Tibial artery (tissue), 4 donors: ENCODE data around the gene CAB39.
A peak's percentile ranks its signal among the peaks of the same experiment; 100 is the strongest.

ENCODE experiments used
- DNase-seq, 2 donors: peaks; one replicate each; pipeline ENCODE4 v3.0.0-alpha.2; 2019
- H3K27ac ChIP-seq, 2 donors: fragments of 200-600 bp; sonication (generic) in 1 of 2; 1 replicate in 1 of 2; 2 replicates in 1 of 2; pipeline ENCODE4 v1.5.1; 2018 to 2019; ENCODE audit warnings: mild to moderate bottlenecking in 1 of 2
- H3K27me3 ChIP-seq, 2 donors: fragments of 200-600 bp; sonication (generic) in 1 of 2; one replicate each; pipeline versions ENCODE4 v1.5.1 to v1.6.0; 2016 to 2019
- H3K36me3 ChIP-seq, 3 donors: fragments of 200-600 bp; sonication (generic) in 2 of 3; one replicate each; pipeline ENCODE4 v1.5.1; 2016 to 2019; ENCODE audit warnings: mild to moderate bottlenecking in 2 of 3
- H3K4me1 ChIP-seq, 4 donors: fragments of 200-600 bp; sonication (generic) in 2 of 4; 1 replicate in 3 of 4; 2 replicates in 1 of 4; pipeline ENCODE4 v1.5.1; 2016 to 2019
- H3K4me3 ChIP-seq, 2 donors: fragments of 200-600 bp; sonication (generic) in 1 of 2; 1 replicate in 1 of 2; 2 replicates in 1 of 2; pipeline ENCODE4 v1.5.1; 2018 to 2019; ENCODE audit warnings: mild to moderate bottlenecking in 2 of 2
- H3K9me3 ChIP-seq, 3 donors: fragments of 200-600 bp; sonication (generic) in 1 of 3; one replicate each; pipeline ENCODE4 v1.5.1; 2016 to 2019
- intact Hi-C: fragments of 100-400 bp; cut with DNase I; formaldehyde crosslinking; loops from one replicate; pipeline ENCODE4 v1.15.0; 2023; ENCODE audit warnings: low total_unique reads
- TF ChIP-seq, protein P1 (sequence below), 2 experiments: fragments of 200-600 bp in 1 of 2; fragments of 450-650 bp in 1 of 2; IDR thresholded peaks; one replicate each; pipeline ENCODE4 v1.5.1; 2017 to 2019; ENCODE audit warnings: antibody characterized with exemption in 2 of 2, mild to moderate bottlenecking in 1 of 2, moderate library complexity in 1 of 2

The CAB39 gene

DNA sequence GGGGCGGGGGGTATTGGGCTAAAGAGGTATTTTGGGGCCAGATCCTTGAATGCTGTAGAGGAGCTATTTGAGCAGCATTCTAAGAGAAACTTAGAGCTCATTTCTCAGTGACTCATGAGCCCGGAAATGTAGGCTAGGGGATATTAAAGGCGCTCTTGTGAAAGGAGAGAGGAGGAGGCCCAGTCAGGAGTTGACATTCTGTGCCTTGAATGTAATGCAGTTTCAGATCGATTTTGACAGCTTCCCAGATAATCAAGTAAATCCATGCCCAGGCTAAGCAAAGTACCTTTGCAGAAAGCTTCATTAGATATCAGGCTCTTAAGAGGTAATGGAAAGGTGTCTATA lies 1.5 kb downstream of the CAB39 start:
- Histone ChIP-seq H3K4me3 (peak overlapping the region; percentile 77 to 95), H3K27me3 (no peaks in the 10 kb centered on the region), H3K9me3 (no peaks in the 10 kb centered on the region), H3K27ac (peak overlapping the region; percentile 90 to 94), H3K36me3 (no peaks in the 10 kb centered on the region), H3K4me1 (peaks cover 0 to 50% (median 43%) of the 10 kb centered on the region in 4 donors)
- intact Hi-C loops: no loop called here
- TF ChIP-seq, protein P1, sequence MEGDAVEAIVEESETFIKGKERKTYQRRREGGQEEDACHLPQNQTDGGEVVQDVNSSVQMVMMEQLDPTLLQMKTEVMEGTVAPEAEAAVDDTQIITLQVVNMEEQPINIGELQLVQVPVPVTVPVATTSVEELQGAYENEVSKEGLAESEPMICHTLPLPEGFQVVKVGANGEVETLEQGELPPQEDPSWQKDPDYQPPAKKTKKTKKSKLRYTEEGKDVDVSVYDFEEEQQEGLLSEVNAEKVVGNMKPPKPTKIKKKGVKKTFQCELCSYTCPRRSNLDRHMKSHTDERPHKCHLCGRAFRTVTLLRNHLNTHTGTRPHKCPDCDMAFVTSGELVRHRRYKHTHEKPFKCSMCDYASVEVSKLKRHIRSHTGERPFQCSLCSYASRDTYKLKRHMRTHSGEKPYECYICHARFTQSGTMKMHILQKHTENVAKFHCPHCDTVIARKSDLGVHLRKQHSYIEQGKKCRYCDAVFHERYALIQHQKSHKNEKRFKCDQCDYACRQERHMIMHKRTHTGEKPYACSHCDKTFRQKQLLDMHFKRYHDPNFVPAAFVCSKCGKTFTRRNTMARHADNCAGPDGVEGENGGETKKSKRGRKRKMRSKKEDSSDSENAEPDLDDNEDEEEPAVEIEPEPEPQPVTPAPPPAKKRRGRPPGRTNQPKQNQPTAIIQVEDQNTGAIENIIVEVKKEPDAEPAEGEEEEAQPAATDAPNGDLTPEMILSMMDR (IDR thresholded peaks at IDR 0.05): no peak
- no peak for DNase-seq

GRCh38 chr2:230715201-230715600 lies 2.6 kb downstream of the CAB39 start:
- H3K4me1 ChIP-seq: peaks cover 0 to 61% (median 52%) of the 10 kb centered on the region in 4 donors
- no peaks in the 10 kb centered on the region for H3K36me3 ChIP-seq
- H3K9me3 ChIP-seq: no peaks in the 10 kb centered on the region
- TF ChIP-seq, protein P1 (IDR thresholded peaks at IDR 0.05): no peak
- intact Hi-C loops: no loop called here
- no peaks in the 10 kb centered on the region for H3K27me3 ChIP-seq
- peak overlapping the region in 1 of 2 donors; percentile 77 for H3K4me3 ChIP-seq
- H3K27ac ChIP-seq: peak overlapping the region in 1 of 2 donors; percentile 94
- no peak for DNase-seq

DNA sequence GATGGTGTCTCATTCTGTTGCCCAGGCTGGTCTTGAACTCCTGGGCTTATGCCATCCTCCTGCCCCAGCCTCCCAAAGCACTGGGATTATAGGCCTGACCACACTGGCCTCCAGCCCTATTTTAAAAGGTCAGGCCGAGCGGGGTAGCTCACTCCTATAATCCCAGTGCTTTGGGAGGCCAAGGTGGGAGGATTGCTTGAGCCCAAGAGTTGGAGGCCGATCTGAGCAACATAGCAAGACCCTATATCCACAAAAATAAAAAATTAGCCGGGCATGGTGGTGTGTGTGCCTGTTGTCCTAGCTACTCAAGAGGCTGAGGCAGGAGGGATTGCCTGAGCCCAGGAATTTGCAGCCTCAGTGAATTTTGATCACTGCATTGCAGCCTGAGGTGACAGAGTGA lies 3.9 kb downstream of the CAB39 start:
- H3K27ac ChIP-seq: peak overlapping the region in 1 of 2 donors; percentile 4
- H3K9me3 ChIP-seq: no peaks in the 10 kb centered on the region
- TF ChIP-seq, protein P1 (IDR thresholded peaks at IDR 0.05): no peak
- no peak overlapping the region for H3K4me3 ChIP-seq
- peaks cover 0 to 75% (median 60%) of the 10 kb centered on the region in 4 donors for H3K4me1 ChIP-seq
- no peaks in the 10 kb centered on the region for H3K27me3 ChIP-seq
- H3K36me3 ChIP-seq: peaks cover 0 to 8% (median 5%) of the 10 kb centered on the region in 3 donors
- no peak for DNase-seq
- intact Hi-C loops: no loop called here

DNA sequence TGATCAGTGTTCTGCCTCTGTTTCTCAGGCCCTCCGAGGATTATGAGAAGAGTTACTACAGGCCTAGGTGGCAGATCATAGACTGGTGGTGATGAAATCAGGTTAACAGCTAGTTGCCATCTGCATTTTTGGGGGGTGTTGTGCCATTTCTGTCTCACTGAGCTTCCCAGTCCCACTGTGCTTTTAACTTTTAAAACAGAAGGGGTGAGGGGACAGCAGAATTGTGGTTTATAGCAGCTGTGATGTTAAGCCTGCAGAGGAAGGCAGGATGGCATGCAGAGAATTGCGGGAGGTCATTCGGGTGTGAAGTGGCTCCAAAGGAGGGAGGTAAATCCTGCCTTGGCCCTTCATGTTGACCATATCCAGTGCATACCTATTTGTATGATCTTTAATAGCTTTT lies 5.0 kb downstream of the CAB39 start:
- H3K27ac ChIP-seq: peak overlapping the region in 1 of 2 donors; percentile 4
- TF ChIP-seq, protein P1 (IDR thresholded peaks at IDR 0.05): no peak
- no peaks in the 10 kb centered on the region for H3K9me3 ChIP-seq

GRCh38 chr2:230719340-230719739 lies 6.7 kb downstream of the CAB39 start:
- TF ChIP-seq, protein P1 (IDR thresholded peaks at IDR 0.05): no peak
- Histone ChIP-seq H3K27me3 (no peaks in the 10 kb centered on the region), H3K27ac (peak overlapping the region; percentile 26 to 27), H3K4me1 (peaks cover 0 to 96% (median 63%) of the 10 kb centered on the region in 4 donors), H3K9me3 (no peaks in the 10 kb centered on the region), H3K4me3 (no peak overlapping the region), H3K36me3 (peaks cover 3 to 18% (median 5%) of the 10 kb centered on the region in 3 donors)
- intact Hi-C loops: no loop called here
- DNase-seq: no peak

More for the DNA sequence above, 5.0 kb downstream of the CAB39 start:
- no peak for DNase-seq
- intact Hi-C loops: no loop called here
- Histone ChIP-seq H3K4me1 (peaks cover 0 to 85% (median 60%) of the 10 kb centered on the region in 4 donors), H3K36me3 (peaks cover 0 to 8% (median 5%) of the 10 kb centered on the region in 3 donors), H3K27me3 (no peaks in the 10 kb centered on the region), H3K4me3 (no peak overlapping the region)

- no peak overlapping the region for H3K27ac ChIP-seq
- no peaks in the 10 kb centered on the region for H3K27me3 ChIP-seq
- no peak overlapping the region for H3K4me3 ChIP-seq
- TF ChIP-seq, protein P1 (IDR thresholded peaks at IDR 0.05): no peak
- no peak for DNase-seq
- H3K4me1 ChIP-seq: peaks cover 0 to 82% (median 40%) of the 10 kb centered on the region in 4 donors
- H3K9me3 ChIP-seq: no peaks in the 10 kb centered on the region
- peaks cover 3 to 31% (median 5%) of the 10 kb centered on the region in 3 donors for H3K36me3 ChIP-seq
- intact Hi-C loops: no loop called here
These were observed 9.1 kb downstream of the CAB39 start for GRCh38 chr2:230721712-230722111.
